GM19043 (cell line): ENCODE results near the gene MT1M.
"Not testable (repeated sequence)": the region's sequence is repeated elsewhere in the genome, so short reads cannot be mapped to it uniquely, and the experiment has no call there.

Experiments used
- ATAC-seq: cut with Tn5 transposase; IDR thresholded peaks from one replicate; pipeline ENCODE4 v1.9.1; 2021; ENCODE audit warnings: low read depth; ENCODE audit not compliant: unreplicated experiment

The MT1M gene

GRCh38 chr16:56632156-56632847 is at the start of gene MT1M:
TSS of gene MT1M (plus strand) at chr16:56632659. CDS start at chr16:56632732, 73 bp downstream.
- no peak for ATAC-seq

DNA sequence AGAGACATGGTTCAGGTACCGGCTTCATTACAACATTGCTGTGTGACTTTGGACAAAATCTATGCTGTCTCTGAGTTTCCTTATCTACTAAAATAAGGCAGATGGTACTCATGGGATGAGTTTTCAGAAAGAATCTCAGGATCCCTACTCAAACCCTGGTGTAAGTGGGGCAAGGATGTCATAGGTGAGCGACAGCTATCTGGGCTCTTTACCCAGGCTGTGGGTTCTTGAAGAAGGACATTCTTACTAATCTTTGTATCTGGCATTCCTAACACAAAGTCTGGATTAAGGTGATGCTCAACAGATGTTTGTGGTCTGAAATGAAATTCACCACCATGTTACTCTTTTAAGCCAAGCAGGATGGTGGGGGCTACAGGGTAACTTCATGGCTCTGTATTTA is 49.5 kb upstream of the MT1M start:
- not testable (repeated sequence) for ATAC-seq

DNA sequence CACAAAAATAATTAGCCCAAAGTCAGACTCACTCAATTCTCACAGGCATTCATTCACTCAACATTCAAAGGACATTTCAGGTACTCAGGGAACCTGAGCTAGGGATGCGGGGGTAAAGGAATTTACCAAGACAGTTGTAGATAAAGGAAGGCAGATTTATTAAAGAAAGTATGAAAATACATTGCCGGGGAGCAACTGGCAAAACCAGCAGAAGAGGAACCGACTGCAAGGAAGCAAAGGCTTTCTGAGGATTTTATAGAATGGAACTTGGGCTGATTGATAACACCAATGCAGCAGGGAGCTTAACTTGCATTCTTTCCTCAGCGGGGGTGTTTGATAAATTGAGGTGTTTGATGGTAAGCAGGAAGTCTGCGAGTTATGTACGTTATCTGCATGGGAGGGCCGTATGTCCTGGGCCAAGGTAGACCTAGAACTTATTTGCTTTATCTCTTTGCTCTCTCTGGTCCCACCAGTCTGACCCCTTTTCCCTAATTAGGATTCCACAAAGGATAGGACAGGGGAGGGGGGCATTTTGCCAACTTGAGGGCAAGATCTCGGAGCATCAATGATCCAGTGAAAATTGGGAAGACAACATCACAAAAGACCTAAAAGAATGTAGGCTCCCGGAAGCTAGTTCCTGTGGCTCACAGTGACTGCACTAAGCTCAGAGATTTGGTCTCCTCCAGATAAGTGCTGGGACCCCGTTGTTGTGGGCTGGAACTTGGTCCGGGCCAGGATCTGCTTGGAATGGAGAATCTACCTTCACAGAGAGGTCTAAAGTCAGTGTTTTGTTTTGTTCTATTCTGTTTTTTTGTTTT is 48.9 kb upstream of the MT1M start:
- ATAC-seq: no peak

DNA sequence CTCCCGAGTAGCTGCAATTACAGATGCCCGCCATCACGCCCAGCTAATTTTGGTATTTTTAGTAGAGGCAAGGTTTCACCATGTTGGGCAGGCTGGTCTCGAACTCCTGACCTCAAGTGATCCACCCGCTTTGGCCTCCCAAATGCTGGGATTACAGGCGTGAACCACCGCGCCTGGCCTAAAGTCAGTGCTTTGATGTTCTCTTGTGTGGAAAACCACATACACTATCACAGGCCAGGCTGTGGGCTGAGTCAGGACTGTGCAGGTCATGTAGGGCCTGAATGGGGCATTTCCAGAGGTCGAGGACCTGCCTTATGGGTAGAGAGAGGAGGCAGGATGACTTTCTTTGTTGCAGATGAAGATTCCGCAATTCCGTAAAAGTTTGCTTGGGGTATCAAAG is 48.2 kb upstream of the MT1M start:
- no peak for ATAC-seq

GRCh38 chr16:56588781-56589140 is 43.7 kb upstream of the MT1M start:
- no peak for ATAC-seq

DNA sequence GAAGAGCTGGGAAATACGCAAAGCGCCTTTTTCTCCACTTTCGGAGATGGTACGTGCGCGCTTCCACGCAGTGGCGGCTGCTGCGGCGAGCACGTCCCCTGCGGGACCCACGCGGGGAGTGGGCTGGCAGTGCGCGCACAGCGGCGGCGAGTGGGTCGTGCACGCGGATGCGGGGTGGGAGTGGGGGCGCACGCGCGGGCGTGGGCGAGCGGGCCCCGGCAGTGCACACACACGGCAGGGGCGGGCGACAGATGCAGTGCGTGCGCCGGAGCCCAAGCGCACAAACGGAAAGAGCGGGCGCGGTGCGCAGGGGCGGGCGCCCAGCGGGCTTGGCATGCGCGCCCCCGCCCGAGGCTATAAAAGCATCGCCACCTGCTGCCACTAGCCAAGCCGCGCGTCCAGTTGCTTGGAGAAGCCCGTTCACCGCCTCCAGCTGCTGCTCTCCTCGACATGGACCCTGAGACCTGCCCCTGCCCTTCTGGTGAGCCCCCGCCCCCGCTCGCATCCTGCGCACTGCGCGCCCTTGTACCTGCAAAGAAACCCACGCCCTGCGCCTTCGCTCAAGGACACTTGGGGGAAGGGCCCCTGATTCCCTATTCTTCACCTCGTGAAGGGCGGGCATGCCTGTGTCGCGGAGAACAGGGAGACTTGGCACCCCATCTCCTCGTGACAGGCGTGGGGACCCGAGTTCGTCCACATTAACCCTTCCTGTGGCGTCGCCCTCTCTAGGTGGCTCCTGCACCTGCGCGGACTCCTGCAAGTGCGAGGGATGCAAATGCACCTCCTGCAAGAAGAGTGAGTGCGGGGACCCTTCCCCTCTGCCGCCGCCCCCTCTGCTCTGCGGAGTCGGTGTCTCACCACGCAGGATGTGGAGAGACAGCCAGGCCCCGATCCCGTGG is 43.1 kb upstream of the MT1M start, which contains the start of gene MT3:
Gene MT3 (plus strand): TSS at position 388 of the 899 bp plus-strand sequence. CDS start 63 bp downstream, at position 451.
- no peak for ATAC-seq

DNA sequence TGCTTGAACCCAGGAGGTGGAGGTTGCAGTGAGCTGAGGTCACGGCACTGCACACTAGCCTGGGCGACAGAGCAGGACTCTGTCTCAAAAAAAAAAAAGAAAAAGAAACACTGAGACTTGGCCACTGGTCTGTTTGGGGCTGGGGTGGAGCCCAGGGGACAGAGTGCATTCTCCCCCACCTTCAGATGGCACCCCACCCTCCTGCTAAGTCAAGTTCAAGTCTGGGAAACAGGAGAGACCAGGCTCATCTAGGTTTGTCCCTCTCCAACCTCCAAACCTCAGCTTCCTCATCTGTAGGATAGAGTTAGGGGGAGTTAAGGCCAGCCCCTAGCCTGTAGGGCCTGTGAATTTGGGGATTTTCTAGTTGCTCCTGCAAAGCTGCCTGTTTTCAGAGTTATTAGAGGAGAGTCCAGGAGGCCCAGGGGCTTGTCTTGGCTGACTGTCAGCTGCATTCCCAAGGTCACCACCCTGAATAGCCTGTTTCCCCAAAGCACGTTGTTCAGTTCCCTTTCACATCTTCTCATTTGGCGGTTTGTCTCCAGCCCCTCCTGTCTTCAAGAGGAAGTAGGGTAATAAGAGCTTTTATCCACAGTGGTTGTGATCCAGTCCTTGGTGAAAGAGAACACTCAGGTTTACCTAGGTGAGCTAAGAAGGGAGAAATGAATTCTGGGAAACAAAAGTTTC is 40.9 kb upstream of the MT1M start:
- no peak for ATAC-seq

- no peak for ATAC-seq
Measured at GRCh38 chr16:56593573-56594291, 38.7 kb upstream of the MT1M start.

DNA sequence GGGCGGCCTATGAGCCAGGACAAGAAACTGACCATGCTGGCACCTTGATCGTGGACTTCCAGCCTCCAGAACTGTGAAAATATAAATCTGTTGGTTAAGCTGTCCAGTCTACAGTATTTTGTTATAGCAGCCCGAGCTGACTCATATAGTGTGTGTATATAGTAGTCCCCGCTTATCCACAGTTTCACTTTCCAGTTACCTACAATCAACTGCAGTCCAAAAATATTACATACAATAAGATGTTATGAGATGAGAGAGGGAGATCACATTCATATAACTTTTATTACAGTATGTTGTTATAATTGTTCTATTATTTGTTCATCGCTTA is 38.2 kb upstream of the MT1M start:
- ATAC-seq: no peak

GRCh38 chr16:56600398-56600999 is 32.0 kb upstream of the MT1M start:
- ATAC-seq: no peak

DNA sequence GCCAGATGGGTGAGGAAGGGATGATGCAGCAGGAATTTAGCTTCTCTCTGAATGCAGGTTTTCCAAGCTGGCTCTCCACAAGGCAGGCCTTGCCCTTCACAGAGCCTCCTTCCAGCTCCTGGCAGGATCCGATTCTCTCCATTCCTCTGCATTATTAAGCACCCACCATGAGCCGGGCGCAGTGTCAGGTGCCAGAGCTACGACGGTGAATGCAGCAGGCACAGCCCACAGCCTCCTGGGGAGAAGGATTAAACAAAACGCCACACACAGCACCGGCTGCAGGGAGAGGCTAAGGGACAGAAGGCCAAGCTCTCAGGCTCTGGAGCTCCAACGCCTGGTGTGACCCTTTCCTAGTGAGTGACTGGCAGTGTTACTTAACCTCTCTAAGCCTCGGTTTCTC is 31.1 kb upstream of the MT1M start:
- ATAC-seq: no peak

- ATAC-seq: no peak
Measured at GRCh38 chr16:56603589-56603988, 28.9 kb upstream of the MT1M start.

DNA sequence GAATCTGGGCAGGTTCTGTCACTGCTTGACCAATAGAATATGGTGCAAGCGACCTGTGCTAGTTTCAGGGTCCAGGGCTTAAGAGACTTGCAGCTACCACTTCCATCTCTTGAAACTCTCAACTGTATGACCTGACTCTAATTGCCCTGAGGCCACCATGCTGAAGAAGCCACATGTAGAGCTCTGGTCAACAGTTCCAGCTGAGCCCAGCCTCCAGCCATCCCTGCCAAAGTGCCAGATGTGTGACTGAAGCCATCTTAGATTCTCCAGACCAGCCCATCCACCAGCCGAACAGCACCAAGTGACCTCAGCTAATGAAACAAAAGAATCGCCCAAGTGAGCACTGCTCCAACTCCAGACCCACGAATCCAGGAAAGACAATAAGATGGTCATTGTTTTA is 27.5 kb upstream of the MT1M start:
- no peak for ATAC-seq

DNA sequence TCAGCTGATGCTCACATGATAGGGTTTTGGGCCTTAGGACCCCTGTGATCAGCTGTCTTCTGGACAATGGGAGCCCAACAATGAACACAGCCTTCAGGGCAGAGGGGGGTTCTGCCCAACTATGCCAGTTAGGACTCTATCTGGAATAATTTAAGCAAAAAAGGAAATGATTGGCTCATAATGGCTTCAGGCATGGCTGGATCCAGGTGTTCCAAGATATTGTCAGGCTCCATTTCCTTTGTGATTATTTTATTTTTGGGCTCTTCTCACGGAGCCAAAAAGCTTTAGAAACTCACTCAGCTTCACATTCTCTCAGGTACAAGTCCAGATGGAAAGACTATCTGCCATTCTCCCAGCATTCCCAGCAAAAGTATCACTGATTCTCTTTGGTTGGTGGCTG is 27.0 kb upstream of the MT1M start:
- ATAC-seq: no peak

DNA sequence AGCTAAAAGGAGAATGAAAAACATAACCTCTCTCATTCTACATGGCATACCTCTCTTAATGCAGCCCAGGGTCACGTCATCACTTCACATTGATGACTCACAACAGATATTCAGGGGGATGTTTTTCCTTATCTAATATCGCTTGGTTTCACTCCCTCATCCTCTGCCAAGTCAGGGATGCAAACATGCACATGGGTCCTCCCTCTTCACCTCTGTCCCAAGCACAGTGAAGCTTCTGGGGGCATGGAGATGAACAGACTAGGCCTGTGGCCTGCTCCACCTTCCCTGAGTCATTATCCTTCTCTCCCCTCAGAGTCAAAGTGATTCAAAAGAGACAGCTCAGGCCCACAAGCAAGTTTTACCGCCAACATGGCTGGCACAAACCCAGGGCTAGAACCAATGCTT is 26.4 kb upstream of the MT1M start:
- ATAC-seq: no peak

DNA sequence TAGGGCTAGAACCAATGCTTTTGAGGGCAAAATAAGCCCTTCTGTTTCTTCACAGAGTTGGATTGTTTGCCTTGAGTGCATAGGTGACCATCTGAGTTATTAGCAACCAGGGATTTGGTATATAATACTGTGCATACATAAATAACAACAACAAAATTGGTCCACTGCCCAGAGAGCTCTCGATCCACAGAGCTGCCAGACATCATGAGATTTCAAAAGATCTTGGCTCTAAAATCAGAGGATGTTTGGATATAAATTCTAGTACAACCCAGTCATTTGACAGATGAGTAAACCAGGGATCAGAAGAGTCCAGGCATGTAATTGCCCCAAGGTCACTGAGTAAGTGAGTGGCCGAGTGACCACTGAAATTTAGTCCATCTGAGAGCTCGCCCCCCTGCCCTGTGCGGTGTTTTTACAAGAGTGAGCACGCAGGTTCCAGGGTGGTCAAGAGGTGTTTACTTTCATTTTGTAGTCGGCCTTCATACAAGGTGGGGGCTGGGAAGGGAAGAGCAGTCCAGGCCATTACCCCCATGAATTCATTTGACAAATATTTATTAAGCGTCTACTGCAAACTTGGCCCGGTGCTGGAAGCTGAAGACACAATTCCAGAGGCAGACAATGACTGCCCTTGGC is 25.9 kb upstream of the MT1M start:
- ATAC-seq: no peak

- ATAC-seq: no peak
Measured at GRCh38 chr16:56607109-56607618, 25.3 kb upstream of the MT1M start.

GRCh38 chr16:56607675-56608042 is 24.8 kb upstream of the MT1M start:
- ATAC-seq: no peak
